Suprapubic skin (tissue), 3 donors: ENCODE results near the gene MYADML2.

Source experiments
- CTCF ChIP-seq, 2 donors: fragments of 200-600 bp in 1 of 2; fragments of 450-650 bp in 1 of 2; sonication (generic) in 1 of 2; IDR thresholded peaks; one replicate each; pipeline ENCODE4 v1.5.1; 2016 to 2019; ENCODE audit warnings: antibody characterized with exemption in 2 of 2, mild to moderate bottlenecking in 1 of 2, moderate library complexity in 1 of 2
- EP300 ChIP-seq: sonication (generic); formaldehyde crosslinking; IDR thresholded peaks from one replicate; pipeline ENCODE4 v1.6.1; 2017; ENCODE audit warnings: antibody characterized with exemption

- TF ChIP-seq CTCF (IDR thresholded peaks at IDR 0.05) (no peak), EP300 (no peak)
Observed at GRCh38 chr17:81994593-81995462, 47.8 kb upstream of the MYADML2 start.
